Stimulated activated CD8-positive, alpha-beta memory T cell treated with anti-CD3 and anti-CD28 coated beads, Interleukin-15, amount 100 ng/mL, for 48 hours (primary cell): ENCODE data around the gene IGSF9B.

Experiments
- DNase-seq, 2 donors: peaks; one replicate each; pipeline ENCODE4 v3.0.0-alpha.2; 2020; ENCODE audit warnings: low read depth in 2 of 2

Gene IGSF9B

DNA sequence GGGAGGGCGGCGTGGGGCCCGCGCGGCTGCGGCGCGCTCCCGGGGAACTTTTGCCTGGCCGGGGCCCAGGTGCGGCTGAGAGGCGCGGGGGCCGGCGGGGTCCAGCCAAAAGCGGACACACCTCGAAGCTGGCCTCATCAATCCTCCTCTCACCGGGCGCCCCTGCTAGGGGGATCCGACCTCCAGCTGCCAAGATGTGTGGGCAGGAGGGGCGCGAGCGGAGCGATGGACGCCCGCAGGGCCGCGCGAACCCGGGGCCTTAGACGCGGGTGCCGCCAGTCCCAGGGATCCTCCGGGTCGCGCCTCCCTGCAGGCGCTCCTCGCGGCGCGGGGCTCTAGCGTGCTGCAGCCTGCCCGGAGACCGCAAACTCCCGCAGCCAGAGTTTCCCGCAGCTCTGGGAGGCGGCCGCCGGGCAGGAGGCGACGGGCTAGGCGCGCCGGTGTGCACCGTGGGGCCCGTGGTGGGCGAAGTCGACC, 785 bp downstream of the IGSF9B start:
- no peak for DNase-seq

DNA sequence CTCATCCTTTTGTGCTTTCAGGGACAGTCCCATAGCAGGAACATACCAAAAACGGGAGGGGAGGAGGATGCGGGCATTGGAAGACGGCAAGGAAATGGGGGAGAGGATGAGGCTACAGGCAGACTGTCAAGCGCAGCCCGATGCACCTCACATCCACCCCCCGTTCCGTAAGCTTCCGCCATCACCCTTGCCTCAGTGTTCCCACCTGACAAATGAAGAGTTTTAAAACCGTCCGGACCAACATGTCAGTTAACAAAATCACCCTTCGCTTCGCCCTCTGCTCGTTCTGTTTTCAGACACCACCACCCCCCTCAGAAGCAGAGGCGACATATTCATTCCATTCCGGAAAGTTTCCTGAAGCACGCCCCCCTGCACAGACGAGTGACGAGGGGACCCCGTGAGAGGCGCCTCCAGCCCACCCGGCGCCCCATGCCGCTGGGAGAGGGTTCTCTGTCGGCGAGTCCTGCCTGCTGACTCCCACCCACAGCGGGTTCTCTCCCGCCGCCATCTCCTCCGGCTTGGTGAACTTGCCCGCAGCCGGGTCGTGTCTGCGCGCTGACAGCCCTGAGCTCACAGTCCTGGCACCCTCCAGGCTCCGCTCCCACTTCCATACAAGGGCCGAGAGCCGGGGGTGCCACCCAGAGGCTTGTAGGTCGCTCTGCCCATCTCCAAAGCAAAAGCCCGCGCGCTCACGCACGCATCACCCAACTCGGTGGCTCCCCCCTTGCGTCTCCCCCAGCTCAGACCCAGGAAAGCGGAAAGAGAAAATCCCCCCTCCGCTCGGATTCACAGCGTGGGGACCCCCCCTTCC, 1.5 kb downstream of the IGSF9B start:
- DNase-seq = no peak

DNA sequence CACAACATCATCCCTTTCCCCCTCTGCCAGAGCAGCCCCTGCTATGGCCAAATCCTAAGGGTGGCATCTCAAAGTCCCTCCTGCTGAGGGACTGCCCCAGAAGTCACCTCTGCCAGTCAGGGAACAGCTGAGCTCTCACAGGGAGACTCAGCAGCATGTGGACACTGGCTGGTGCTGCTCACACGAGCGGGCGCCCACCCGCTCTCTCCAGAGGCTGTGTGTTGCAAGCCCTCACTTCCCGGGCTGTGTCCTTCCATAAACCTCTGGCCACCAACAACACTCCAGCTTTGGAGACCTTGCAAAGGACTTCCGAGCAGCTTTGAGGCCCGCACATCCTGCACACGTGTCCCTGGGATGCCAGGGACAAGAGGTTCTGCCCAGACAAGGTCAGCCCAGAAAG, 2.8 kb downstream of the IGSF9B start:
- DNase-seq = no peak

DNA sequence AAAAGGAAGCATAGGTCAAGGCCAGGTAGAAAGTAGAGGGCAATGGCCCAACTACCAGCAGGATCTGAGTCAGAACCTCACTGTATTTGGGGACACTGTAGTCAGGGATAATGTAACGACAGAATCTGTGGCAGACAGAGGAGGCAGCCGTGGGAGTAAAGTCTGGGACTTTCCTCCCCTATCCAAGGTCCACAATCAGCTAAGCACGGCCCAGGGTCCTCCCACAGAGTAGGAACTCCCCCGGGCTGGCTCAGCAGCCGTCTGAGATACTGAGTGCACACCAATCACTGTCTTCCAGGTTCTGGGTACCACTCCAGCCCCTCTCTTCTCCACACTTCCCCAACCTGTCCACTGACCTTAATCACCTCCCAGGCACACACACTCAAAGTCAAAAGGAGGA, 3.2 kb downstream of the IGSF9B start:
- DNase-seq = no peak

DNA sequence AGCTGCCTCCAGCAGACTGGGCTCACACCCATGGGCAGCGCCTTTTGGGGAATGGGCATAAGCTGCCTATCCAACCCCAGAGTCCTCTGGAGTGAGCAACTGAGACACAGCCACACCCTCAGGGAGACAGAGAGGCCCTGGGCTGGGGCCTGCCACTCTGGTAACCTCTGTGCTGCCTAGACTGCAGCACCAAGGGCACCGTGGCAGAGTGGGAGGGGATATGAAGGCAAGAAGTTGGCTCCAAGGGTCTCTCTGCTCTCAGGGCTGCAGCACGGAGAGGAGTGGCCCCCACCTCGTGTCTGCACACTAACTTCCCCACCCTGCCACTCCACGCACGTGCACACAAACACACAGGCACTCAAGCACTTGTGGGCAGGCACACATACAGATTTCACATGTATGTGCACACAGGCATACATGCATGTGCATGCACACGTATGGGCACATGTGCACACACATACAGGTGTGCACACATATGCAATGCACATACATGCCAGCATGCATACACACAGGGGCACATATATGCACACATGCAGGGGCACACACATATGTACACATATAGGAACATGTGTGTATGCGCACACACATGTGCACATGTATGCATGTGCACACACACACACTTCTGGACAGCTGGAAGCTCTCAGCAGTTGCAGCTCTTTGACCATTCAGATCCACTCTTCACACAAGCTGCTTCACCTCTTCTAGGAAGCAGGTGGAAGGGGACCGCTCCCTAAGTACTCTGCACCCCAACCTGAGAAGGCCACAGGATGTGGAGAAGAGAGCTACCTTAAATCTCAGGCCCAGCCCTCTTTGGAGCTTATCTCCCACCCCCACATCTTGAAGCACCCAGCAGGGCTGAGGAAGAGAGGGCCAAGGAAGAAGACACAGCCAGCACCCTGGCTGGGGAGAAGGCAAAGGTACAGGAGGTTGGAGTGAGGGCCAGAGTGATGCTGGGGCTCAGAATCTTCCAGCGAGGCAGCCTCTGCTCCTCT, 4.3 kb downstream of the IGSF9B start:
- no peak for DNase-seq

DNA sequence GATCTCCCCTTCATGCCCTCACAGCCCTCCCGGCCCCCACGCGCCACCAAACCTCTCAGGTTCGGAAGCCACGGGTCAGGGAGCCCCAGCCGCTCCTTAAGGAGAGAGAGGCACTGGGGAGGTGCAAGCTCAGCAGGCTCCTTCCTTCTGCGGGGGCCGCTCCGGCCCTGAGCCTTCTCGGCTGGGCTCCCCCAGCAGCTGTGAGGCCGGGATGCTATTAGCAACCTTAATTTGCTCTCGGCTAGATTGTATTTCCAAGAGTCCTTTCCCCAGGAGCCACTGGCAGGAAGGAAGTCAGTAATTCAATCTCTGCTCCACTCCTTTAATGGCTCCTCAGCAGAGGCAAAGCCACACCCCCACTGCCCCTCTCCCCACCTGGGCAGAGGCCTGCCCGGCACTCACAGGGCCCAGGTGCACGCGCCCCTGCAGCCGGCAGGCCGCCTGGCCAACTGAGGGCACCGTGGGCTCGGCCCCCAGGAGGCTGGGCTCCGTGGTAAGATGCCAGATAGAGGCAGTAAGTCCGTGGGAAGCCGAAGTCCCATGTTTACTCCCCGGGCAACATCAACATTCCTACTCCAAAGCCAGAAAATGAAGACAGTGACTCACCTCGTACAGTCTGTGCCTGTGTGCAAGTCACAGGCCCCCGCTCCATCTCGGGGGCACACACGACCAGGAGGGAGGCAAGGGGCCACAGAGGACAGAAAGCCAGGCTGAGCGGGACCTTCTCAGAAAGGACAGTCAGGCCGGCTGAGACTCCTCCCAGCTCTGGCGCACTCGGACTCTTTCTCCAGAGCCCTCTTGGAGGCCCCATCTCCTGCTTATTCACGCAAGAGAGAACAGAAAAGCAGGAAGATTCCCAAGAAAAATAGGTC, 5.2 kb downstream of the IGSF9B start:
- no peak for DNase-seq

DNA sequence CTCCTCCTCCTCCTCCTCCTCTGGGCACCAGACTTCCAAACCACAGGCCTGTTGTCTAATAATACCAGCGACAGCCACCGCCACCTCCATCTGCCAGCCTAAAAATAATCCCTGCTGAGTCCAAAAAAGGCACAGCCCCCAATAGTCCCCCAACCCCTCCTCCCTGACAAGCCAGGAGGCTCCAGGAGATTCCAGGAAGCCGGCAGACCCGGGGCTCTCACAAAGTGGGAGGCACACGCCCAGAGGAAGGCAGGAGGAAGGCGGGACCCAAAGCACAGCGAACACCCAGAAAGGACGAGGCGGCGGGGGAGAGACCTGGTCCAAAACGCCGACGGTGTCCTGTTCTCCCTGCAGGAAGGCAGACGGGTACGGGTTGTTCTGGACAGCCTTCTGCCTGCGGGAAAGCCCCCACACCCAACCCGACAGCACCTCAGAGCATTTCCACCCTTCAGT, 5.9 kb downstream of the IGSF9B start:
- no peak for DNase-seq

DNA sequence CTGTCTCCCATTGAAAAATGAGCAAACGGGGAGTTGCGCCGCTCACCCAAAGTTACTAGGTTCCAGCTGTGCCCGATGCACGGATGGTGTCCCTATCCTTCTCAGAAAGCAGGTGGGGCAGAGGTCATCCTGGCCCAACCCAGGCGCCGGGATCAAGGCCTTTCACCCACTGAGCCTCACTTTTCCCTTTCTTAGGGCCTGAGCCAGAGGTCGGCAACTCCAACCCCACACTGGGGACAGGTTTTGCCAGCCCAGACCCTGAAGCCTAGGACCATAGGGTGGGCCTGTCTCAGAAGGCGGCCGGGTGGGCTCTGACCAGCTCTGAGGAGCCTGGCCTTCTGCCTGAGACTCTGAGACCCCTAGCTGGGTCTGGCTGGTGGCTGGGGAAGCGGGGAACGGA, 6.3 kb downstream of the IGSF9B start:
- DNase-seq = no peak

DNA sequence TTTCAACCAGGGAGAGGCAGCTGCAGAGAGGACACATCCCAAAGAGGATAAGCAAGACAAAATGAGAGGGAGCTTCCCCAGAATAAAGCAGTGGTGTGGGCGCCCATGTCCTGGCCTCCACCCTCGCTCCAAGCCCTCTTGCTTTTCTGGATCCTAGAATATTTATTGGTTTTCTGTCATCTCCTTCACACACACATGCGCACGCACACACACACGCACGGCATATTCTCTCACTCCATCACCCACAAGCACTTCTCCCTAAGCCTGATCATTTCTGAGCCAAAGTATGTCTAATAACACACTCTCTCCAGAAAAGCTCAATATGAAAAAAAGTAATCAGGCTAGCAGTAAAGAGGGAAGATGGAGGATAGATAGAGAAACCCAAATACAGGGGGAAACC, 7.6 kb downstream of the IGSF9B start:
- DNase-seq = no peak

DNA sequence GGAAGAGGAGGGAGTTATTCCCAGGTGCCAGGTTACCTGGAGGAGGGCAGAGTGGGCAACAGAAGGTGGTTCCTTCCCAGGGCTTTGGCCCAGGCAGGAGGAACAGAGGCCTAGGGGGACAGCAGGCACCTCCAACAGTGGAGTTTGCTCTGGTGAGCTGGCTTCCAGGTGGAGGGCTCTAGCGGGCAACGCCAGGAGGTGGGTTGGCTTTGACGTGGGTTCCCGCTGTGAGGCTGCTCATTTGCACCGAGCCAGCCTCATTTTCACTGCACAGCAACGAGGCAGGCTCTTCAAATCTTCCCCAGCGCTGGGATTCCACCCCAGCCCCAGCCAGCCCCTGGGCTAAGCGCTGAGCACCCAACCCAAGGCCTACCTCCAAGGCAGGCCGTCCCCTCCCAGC, 8.1 kb downstream of the IGSF9B start:
- no peak for DNase-seq

DNA sequence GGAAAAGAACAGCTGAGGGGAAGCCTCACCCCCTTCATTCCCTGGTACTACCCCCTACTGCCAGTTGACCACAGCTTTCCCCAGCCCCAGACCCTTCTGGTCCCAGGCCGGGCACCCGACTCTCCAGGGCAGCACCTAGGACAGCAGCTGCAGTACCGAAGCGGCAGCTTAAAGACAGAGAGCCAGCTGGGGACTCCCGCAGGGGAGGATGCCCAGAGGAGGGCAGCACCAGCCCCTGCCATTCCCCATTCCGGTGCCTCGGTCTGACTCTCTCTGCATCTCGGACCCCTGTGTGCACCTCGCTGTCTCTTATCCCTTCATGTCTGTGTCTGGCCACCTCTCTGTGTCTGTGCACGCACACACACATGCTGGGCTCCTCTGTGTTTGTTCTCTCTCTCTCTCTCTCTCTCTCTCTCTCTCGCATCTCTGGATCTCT, 9.4 kb downstream of the IGSF9B start:
- no peak for DNase-seq

DNA sequence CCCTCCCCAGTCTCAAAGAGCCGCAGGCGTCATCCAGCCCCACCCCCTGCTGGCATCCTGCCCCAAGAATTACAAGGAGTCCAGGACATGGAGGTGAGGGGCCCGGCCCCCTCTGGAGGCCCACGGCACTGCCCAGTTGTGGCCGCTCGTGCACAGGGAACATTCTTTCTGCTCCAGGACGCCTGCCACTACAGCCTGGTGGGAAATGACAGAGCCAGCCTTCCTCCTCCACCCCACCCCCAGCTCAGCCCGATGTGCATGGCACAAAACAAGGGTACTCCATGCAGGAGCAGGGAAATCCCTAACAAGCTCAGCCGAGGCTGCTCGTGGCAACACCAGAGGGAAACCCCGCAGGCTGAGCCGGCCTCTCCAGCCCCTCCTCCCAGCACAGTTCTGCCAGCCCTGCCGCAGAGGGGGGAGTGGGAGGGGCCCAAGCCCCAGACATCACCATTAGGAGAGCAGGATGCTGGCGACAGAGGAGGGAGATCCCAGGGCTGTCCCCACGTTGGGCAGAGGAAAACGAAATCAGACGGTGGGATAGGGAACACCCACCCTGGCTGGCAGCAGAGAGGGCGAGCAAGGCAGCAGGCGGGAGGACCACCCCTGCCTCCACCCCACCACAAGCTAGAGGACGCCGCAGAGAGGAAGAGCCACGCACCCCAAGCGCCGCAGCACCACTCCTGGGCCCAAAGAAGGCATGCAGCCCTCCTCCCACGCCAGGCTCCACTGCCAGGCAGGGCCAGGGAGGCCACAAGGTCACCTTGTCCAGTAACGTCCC, 10.0 kb downstream of the IGSF9B start:
- peak in 1 of 2 donors; percentile 56 for DNase-seq

DNA sequence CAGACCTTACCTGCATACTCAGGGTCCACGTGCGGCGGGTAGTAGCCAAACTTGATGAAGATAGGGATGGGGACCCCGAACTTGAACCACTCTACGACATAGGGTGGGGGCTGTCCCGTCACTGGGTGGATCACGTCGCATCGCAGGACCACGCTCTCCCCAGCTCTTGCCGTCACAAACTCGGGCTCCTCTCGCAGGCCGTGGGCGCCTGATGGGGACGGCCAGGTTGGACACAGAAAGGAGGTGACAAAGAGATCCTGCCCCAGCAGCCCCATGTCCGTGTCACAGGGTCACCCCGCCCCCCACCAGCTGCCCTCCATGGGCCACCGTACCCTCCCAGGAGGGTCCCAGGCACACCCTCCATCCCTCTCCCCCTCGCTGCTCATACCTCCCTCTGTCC, 10.7 kb downstream of the IGSF9B start:
- DNase-seq = no peak

DNA sequence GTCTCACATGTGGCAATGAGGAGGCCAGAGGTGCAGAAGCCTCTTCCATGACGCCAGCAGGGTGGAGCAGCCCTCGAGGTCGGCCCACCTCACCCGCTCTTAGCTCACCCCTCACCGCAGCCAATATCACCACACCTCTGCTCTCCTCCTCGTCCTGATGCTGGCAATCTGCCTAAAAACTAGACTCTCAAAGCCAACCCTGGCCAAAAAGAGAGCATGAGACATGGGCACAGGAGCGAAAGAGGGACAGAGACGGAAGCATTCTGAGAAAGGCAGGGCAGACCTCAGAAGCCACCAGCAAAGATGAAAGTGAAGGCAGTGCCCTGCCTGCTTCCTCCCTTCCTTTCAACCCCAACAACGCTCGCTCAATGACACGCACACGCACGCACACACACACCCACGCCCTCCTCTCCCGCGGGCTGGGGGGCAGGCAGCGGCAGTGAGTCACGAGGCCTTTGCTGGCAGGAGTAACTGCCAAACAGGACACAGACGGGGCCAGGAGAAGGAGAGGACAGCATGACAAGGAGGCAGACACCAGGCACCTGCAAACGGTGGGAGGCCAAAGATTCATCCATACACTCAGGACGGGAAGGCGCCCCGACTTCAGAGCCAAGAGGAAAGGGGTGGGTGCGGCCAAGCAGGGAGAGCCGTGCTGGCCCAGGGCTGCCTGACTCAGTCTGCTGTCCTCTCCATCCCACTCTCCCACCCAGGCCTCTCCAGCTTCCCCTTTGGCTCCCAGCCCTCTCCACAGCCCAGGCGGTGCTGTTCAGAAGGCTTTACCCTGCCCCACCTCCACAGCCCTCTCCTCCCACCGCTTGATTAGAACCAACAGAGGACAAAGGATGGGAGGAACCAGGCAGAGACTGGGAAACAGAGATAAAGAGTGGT, 11.4 kb downstream of the IGSF9B start:
- DNase-seq = peak; percentile 83 to 86

DNA sequence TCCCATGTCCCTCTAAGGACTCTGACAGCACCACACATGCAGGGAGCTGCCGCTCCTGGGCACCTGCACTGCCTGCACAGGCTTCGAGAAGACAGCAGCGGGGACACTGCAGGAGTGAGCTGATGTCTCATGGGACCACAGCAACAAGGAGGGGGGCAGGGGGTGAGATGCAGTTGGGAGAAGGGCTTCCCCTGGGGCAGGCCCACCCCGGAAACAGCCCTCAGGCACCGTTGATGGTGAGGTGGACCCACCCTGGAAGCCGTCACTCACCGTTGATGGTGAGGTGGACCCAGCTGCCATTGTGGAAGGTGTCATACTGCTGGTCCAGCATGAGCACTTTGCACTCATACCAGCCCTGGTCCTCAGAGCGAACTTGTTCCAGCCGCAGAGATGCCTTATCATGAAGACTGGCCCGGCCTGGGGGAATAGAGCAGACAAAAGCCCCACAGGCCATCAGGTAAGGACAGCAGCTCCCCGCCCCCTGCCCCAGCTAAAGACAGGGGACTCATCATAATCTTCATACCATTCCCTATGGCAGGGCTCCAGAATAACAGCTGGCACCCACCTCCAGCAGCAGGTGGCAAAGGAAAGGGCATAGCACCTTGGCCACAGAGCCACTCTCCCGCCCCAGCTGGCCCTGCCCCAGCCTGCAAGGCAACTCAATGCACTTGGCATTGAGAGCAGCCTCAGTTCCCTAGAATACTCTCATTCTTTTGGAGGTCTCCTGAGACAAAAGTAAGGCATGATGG, 12.6 kb downstream of the IGSF9B start:
- no peak for DNase-seq

DNA sequence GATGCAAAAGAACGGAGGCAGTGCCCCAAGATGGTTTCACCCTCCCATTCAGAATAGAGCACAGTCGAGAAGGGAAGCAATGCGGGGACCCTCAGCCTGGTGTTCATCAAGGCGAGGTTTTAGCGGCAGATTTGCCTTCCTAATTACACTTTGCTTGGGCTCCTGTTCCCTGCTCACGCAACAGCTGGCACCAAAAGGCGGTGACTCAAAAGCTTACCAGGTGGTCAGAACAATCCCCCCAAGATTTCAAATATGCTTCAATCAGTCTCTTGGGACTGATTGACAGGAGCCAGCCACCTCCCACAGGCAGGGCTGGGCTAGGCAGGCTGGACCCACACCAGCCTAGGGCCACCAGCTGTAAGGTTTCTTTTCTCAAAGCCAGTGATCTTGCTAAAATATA, 14.2 kb downstream of the IGSF9B start:
- no peak for DNase-seq

DNA sequence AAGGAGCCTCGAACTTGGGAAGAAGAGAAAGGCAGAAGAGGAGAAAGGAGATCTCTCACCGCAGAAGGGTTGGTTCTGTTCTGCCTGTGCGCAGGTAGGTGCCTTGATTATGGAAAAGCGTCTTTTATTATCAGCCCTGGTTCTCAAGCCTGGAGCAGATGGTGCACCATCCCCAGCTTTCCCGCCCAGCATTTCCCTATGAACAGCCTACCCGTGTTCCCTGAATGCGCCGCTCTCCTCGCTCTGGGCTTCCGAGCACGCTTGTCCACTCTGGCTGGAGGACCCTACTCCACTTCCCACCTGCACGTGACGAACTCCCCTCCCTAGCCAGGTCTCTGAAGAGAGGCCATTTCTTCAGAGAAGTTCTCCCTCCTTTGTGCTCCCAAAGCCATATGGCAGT, 15.2 kb downstream of the IGSF9B start:
- DNase-seq = no peak

DNA sequence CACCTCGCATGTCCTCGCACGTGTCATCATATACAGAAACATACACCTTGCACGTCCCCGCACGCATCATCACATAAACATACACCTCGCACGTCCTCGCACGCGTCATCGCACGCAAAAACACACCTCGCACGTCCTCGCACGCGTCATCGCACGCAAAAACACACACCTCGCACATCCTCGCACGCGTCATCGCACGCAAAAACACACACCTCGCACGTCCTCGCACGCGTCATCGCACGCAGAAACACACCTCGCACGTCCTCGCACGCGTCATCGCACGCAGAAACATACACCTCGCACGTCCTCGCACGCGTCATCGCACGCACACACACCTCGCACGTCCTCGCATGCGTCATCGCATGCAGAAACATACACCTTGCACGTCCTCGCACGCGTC, 16.7 kb downstream of the IGSF9B start:
- DNase-seq = no peak

DNA sequence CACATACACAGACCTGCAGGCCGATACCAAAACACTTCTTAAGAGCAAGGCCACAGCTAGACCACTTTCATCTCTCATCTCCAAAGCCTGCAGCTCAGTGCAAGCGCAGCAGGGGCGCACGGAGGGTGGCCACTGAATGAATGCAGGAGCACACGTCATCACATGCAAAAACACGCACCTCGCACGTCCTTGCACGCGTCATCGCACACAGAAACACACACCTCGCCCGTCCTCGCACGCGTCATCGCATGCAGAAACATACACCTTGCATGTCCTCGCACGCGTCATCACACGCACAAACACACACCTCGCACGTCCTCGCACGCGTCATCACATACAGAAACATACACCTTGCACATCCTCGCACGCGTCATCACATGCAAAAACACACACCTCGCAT, 17.2 kb downstream of the IGSF9B start:
- no peak for DNase-seq
